HG03457 (cell line): ENCODE measurements around the gene DOCK8.

Source experiments
- ATAC-seq: cut with Tn5 transposase; IDR thresholded peaks from one replicate; pipeline ENCODE4 v1.9.1; 2021; ENCODE audit warnings: moderate number of reproducible peaks; ENCODE audit not compliant: unreplicated experiment

DOCK8 gene

DNA sequence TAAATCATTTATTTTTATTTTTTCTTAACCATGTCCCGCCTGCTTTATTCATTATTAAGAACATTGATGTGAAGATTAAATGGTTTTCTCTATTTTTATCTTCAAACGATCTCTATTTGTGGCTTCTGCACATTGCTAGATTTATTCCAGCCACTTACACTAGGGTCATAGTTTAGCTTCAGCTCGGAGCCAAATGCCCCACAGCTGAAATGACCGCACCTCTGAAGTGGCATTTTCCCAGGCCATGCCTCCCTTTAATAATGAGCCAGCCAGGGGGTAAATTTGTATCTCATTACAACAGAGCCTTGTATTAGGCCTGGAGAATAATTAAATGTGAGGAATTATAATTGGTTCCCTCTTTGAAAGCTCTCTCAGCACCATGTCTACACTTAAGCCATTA lies 89.4 kb downstream of the DOCK8 start:
- no peak for ATAC-seq

DNA sequence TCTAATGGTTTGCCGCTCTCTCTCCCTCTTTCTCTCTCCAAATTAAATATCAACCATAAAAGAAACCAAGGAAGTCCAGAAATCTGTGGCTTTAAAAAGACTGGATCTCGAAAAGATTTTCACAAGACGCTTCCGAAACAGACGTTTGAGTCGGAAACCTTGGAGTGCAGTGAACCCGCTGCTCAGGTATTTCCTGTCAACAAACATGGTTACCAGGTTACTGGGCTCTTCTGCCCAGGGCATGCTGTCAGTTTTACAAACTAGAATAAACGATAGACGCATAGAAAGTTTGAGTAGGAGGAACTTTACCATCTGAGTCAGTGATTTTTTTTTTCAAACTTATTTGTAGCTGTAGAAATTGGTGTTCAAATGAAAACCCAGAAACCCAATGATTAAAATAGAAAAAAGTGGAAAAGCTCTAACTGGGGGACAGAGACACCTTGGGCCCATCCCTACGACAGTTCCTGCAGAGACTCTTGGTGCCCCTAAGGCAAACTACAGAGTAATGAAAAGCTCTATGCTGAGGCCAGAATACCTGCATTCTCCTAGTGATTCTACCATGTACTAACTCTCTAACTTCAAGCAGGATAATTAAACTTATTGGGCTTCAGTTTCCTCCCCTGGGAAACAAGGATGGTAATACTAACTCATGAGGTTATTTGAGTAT lies 90.0 kb downstream of the DOCK8 start:
- ATAC-seq: no peak

DNA sequence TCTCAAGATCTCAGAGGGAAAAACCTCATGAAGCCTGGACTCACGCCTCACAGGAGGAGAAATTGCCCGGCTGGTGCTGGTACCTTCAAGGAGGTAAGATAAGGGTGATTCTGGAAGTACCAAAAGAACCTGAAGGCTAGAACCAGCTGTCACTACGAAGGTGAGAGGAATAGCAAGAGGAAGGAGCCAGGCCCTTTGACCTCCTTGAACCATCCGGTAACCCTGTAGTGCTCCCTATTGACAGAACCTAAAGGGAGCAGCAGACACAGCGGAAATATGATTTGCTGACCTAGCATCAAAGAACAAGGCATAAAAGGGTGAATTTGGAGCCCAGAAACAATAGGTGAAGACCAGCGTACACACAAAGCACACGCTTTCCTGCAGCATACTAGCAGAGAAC lies 92.2 kb downstream of the DOCK8 start:
- no peak for ATAC-seq

DNA sequence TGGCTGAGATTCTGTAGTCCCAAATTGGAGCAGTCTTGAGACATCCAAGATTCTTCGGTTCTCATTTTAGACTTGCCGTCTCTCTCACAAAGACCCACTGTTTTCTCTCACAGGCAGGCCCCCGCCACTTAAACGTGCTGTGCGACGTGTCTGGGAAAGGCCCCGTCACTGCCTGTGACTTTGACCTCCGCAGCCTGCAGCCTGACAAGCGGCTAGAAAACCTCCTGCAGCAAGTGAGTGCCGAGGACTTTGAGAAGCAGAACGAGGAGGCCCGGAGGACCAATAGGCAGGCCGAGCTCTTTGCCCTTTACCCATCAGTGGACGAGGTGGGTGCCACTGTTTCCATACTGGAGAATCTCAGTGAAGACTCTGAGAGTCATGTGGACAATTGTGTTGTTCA lies 97.2 kb downstream of the DOCK8 start:
- no peak for ATAC-seq

DNA sequence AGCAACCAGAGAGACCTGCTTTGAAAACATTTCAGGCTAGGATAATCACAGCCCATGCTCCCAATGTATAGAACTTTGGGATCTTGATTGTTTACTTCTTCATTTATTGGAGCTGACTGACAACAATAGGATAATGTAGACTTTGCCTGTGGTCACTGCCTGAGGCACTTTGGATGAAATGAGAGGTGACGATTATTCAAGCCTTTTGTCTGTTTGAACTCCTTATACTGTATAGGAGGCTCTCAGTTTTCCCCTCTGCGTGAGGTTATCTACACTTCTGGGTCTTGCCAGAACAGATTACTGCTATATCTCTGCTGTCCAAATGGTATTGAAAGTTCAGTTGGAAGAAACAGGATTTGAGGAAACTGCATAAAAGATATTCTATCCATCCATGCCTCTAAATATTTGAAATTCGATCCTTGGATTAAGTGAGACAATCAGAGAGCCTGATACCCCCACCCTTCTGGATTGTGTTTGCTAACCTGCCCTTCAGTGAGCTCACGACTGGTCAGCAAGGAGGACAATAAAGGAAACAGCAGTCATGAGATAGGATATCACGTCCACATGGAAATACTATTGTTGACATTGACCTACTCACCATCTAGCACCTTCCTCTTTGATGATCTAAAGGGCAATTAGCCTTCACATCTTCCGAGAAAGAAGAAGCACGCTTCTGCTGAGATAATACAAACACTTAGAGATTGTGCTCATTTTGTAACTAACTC lies 98.1 kb downstream of the DOCK8 start:
- no peak for ATAC-seq

DNA sequence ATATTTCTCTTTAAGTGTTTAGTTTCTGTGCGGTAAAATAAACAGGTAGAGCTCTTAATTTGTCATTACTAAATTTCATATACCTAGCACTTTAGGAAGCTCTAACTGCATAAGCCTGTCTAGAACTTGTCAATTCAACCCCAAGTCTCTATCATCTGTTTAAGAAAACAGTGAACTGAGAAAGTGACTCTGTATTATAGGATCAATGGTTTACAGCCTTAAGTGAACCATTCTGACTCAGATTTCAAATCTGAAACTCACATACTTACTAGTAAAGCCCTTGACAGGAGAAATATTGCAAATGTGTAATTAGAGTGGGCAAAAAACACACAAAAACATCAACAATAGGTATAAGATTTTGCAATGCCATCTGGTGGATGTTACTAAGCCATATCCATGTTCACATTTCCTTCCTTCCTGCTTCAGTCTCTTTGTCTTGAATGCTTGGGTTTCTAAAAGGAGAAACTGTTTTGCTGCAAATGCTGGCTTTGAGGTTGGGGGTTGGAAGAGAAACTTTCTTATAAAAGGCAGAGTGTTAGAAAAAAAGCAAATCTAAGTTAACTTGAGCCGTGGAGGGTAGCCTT lies 101.8 kb downstream of the DOCK8 start:
- ATAC-seq: no peak

DNA sequence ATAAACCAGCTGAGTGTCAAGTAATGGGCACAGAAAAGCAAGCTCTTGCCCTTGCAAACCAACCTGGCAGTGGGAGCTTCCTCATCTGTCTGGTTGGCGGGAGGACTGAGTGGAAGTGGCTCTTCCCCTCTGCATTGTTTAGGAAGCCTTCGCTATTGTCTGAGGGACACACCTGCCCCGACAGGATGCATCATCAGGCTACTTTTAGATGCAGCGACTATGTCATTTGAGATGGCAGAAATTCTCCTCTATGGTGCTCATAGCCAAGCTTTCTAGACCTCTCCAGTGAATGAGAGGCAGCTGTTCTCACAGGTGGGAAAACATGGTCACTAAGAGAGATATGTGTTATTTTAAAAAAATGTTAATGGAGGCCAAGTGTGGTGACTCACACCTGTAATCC lies 104.0 kb downstream of the DOCK8 start:
- no peak for ATAC-seq

DNA sequence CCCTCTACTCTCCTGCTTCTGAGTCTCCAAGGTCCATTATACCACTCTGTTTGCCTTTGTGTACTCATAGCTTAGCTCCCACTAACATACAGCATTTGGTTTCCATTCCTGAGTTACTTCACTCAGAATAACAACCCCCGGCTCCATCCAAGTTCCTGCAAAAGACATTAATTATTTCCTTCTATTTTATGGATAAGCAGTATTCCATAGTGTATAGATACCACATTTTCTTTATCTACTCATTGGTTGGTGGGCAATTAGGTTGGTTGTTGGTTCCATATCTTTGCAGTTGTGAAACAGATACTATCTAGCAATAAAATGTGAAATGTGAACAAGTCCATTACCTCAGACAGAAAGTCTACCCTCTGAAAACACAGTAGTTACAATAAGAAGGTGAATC lies 110.3 kb downstream of the DOCK8 start:
- no peak for ATAC-seq

DNA sequence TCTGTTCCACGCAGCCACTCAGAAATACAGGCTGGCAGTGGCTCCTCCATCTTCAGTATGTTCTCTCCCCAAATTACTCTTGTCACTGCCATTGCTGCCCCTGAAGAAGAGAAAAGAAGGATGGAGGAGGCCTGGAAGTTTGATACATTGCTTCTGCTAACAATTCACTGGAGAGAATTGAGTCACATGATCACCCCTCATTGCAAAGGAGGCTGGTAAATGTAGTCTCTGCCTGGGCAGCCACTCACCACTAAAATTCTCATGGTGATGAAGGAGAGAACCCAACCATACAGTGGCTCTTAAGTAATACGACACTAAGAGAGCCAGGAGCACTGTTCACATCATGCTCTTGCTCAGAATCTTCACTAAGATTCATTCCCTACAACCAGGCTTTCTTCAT lies 112.0 kb downstream of the DOCK8 start:
- no peak for ATAC-seq

DNA sequence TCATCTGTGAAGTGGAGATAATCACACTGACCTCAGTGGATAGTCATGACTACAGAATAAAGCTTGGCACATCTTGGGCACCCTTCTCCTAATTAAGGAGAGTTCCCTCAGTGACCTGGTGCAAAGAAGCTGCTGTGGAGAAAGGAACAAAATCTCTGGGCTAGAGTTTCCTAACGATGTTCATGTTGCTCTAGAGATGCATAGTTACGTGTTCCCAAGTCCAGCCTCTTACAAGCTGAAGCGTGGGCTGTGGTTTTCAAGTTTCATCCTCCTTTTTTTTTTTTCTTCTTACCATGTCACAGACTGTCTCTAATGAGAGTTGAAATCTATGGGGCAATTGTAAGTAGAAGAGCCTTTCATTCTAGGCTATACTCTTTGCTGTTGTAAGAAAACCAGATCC lies 113.8 kb downstream of the DOCK8 start:
- no peak for ATAC-seq

DNA sequence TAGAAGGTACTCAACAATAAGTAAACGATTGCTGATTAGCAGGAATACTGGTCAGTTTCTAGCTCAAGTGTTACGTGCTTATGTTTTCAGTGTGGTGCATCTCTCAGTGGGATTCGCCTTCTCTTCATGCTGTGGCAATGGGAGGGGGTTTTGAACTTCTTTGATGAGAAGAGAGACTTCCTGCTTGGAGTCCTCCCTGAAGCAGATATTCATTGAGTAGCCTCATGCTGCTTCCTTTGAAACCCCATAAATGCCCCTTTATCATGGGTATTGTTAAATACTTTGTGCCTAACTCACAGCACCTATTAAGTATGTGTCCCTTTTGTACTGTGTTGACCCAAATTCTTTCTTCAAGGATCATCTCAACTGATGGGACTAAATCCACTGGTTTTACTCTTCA lies 116.5 kb downstream of the DOCK8 start:
- no peak for ATAC-seq

DNA sequence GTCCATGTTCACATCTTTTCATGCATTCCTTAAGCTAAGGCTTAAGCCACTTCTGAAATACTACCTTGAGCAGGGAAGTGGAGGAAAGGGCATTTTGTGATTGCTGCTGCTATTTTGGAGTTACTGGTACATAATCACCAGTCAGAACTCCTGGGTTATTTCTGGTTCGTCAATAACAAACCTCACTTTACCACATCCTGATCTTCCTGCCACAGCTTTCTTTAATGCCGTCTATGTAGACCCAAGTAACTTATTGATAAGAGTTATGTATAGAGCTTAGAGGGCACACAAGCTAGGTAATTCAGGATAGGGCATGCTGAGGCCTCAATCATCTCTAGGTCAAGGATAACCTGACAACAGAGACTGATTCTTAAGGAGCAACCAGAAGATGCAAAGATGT lies 120.7 kb downstream of the DOCK8 start:
- no peak for ATAC-seq

DNA sequence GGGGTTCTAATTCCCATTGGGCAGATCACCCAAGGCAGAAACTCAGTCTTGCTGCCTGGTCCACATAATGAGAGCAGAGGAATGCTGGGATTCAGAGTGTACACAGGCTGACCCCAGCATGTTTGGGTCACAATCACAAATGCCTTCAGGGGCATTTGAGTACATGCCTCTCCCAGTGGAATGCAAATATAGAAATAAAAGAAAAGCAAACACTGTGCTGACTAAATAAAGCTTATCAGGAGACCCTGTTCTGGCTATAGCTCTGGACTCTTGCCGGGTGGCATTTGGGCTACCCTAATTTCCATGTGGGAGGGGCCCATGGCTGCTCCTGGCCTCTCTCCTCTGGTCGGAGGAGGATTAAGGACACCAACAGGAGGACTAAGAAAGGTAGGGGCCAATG lies 121.4 kb downstream of the DOCK8 start:
- no peak for ATAC-seq

DNA sequence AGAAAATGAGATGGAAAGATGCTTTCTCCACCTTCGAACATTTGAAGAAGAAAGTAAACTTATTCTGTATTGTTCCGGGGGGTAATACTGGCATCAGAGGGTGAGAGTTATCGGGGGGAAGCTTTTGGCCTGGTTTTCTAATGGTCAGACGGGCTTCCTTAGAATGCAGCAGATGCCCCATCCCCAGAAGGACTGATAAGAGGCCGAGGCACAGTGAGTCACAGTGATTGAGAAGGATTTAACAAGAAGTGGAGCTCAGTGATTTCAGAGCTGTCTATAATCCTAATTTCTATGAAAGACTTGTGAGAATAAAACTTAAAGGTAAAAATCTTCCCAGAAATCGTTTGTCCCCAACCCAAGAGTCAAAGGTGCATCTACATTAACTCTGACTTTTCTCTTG lies 123.9 kb downstream of the DOCK8 start:
- ATAC-seq: no peak

DNA sequence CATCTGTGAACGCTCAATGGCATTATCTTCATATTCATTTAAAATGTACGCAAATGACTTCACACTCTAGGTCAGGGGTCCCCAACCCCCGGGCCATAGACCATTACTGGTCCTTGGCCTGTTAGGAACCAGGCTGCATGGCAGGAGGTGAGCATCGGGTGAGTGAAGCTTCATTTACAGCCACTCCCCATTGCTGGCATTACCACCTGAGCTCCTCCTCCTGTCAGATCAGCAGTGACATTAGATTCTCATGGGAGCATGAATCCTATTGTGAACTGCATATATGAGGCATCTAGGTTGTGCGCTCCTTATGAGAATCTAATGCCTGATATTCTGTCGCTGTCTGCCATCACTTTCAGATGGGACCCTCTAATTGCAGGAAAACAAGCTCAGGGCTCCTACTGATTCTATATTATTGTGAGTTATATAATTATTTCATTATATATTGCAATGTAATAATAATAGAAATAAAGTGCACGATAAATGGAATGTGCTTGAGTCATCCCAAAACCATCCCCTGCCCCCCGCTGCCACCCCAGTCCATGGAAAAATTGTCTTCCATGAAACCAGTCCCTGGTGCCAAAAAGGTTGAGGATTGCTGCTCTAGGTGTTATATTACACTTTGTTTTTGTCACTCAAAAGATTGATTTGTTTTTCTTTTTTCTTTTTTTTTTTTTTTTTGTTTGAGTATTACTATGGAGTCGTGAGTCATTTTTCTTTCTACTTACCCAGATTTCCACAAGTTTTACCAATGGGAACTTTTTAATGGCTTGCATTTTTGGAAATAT lies 127.2 kb downstream of the DOCK8 start:
- no peak for ATAC-seq

DNA sequence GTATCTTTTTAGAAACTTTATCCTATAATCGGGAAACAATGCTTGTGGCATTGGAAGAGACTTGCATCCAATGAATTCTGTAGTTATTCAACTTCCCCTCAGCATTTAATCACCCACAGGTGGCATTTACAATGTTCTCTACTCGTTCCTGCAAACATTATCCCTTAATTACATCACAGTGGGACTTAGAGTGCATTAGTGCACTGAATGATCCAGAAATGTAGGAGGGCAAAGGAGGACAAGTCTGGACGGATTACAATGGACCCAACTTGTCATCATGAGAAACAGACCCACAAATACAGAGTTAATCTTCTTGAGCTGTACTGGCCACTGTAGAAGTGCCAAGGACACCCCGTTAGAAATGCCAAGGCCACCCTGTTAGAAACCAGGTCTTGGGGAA lies 129.1 kb downstream of the DOCK8 start:
- ATAC-seq: no peak

DNA sequence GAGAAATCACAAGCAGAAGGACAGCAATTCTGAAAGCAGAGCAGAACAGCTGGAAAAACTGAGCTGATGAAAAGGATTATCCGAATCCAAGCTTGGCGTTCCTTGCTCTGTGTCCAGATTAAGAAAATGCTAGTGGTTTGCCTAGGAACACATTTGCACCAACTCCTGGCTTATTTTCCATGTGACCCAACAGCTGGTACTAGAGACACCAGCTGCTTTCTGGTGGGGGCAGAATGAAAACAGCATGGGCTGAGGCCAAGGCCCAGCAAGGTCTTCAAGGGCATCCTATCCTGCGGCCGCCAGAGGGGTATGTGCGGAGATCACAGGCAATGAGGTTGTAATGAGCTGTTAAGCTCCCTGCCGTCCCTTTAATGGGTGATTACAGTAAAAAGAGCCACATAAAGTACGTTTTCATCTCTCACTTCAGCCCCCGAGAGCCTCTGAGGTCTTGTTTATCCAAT lies 131.5 kb downstream of the DOCK8 start:
- no peak for ATAC-seq

DNA sequence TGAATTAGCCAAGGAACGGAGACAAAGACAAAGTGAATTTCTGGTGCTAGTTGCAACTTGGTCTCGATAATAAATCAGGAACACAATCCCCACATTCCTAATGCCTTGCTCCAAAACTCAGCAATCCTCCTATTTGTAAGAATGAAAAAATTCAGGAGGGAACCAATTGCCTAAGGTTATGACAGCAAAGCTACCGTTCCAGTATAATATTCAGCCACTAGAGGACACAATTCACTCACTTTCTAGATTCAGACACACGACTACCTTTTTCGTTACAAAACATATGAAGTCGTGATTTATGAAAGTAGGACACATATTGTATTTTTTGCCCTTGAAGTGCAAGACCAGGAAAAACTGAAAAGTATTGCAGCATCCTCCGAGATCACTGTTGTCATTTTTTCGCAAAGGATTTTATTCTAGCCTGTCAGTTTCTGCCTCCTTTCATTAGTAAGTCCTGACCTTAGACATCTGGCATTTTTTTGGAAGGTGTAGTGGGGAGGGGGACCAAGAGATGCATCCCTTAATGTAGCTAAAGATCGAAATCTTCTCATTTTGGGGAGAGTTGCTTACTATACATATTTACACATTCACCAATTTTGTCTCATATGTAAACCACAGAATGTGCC lies 133.1 kb downstream of the DOCK8 start:
- ATAC-seq: no peak

DNA sequence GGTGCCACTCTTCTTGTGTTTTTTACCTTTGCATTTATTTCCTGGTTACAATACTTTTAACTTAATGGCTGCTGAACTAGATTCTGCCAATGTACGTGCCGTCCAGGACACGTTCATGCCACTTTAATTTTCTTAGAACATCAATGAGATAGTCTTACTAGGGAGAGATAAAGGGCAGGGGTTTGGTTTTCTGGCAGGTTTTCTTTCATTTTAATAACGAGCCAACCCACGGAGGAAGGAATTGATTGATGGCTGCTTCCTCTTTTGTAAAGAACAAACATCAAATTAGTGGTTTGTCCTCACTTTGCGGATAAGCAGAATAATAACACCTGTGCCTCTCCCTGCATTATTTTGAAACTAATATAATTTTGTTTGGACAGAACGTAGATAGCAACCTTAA lies 135.7 kb downstream of the DOCK8 start:
- no peak for ATAC-seq

DNA sequence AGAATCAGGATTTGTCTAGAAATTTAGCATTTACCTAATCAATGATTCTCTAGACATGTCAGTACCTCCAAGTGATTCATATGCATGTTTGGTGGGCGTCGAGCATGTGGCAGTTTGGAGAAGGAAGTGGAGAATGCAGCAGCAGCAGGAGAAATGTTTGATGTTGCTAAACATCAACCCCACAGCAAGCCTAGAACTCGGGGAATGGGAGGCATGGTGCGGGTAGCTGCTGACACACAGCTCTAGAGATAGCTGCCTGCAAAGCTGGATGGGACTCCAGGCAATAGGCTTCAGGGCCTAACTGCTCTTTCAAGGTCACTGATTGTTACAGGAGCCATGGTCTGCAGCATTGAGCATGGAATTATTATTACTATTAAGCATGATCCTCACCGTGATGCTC lies 137.3 kb downstream of the DOCK8 start:
- ATAC-seq: no peak

DNA sequence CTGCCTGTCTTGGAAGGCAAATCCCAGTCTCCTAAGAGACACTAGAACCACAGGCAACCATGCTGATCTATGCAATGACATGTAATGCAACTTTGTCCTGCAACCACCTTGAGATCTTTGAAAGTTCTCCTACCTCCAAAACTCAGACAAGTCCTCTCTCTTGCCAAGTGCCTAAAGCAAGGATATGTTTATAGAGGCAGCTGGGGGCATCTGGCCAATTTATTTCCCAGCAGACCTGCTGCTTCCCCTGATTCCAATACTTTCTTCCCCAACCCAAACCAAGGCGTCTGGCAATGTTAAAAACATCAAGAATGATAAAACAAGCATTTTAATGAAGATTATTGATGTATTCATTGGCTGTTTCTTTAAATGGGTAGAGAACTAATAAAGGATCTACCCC lies 138.4 kb downstream of the DOCK8 start:
- ATAC-seq: no peak
